Mesenteric fat pad (tissue), 1 donor: Measurements from ENCODE around the gene MYO16. TPM values are rescaled to one million over a fixed set of nuclear protein-coding genes. Genes with fewer than 3 reads are reported as not detected.
"Not testable (repeated sequence)": the region's sequence is repeated elsewhere in the genome, so short reads cannot be mapped to it uniquely, and the experiment has no call there.

Experiments used
- DNase-seq: peaks from one replicate; pipeline ENCODE4 v3.0.0-alpha.2; 2020; ENCODE audit warnings: low spot score
- total RNA-seq: library from RNA; stranded (reverse); fragmentation: NEBNext Ultra II Directional; extraction: Animal tissue kit (Norgen Biotek cat#: 25700); gene quantifications from one replicate; pipeline ENCODE4 v1.2.1, GENCODE V29; 2021
- donor health status: DM: yes; HTN: yes; CAD: no.

The MYO16 gene
- total RNA-seq, 1 donor from 2014 or later: 0.67 TPM

- DNase-seq: no peak
Measured at GRCh38 chr13:109036078-109036780, 406.8 kb downstream of the MYO16 start.

- DNase-seq: no peak
Measured at GRCh38 chr13:109043636-109044035, 414.2 kb downstream of the MYO16 start.

- DNase-seq: no peak
Measured at GRCh38 chr13:109055850-109056249, 426.4 kb downstream of the MYO16 start.

- no peak for DNase-seq
Measured at GRCh38 chr13:109058087-109058486, 428.7 kb downstream of the MYO16 start.

GRCh38 chr13:109072505-109072904 lies 443.1 kb downstream of the MYO16 start:
- no peak for DNase-seq

GRCh38 chr13:109074436-109074835 lies 445.0 kb downstream of the MYO16 start:
- no peak for DNase-seq

GRCh38 chr13:109074853-109075252 lies 445.4 kb downstream of the MYO16 start:
- DNase-seq: no peak

- DNase-seq: no peak
Measured at GRCh38 chr13:109087916-109088623, 458.7 kb downstream of the MYO16 start.

- DNase-seq: no peak
Measured at GRCh38 chr13:109088624-109088917, 459.2 kb downstream of the MYO16 start.

GRCh38 chr13:109090796-109091195 lies 461.4 kb downstream of the MYO16 start:
- no peak for DNase-seq

- DNase-seq: no peak
Measured at GRCh38 chr13:109091249-109091648, 461.8 kb downstream of the MYO16 start.

- DNase-seq: not testable (repeated sequence)
Measured at GRCh38 chr13:109092186-109092585, 462.8 kb downstream of the MYO16 start.

GRCh38 chr13:109093998-109094397 lies 464.6 kb downstream of the MYO16 start:
- no peak for DNase-seq

- DNase-seq: no peak
Measured at GRCh38 chr13:109095126-109095525, 465.7 kb downstream of the MYO16 start.

- DNase-seq: no peak
Measured at GRCh38 chr13:109096101-109096500, 466.7 kb downstream of the MYO16 start.

- DNase-seq: no peak
Measured at GRCh38 chr13:109100705-109101304, 471.4 kb downstream of the MYO16 start.

GRCh38 chr13:109101550-109102144 lies 472.2 kb downstream of the MYO16 start:
- DNase-seq: no peak

- no peak for DNase-seq
Measured at GRCh38 chr13:109105899-109106298, 476.5 kb downstream of the MYO16 start.

GRCh38 chr13:109110159-109110558 lies 480.7 kb downstream of the MYO16 start:
- no peak for DNase-seq

GRCh38 chr13:109111141-109111540 lies 481.7 kb downstream of the MYO16 start:
- no peak for DNase-seq

GRCh38 chr13:109113427-109113826 lies 484.0 kb downstream of the MYO16 start:
- DNase-seq: no peak

GRCh38 chr13:109114162-109114561 lies 484.8 kb downstream of the MYO16 start:
- DNase-seq: no peak
